Measurements from ENCODE around the gene HRAS.

GRCh38 chr11:536841-537621 lies 1.7 kb upstream of the HRAS start, which contains the start of gene LRRC56:
- TF ChIP-seq CTCF (IDR thresholded peaks at IDR 0.05; ENCODE audit: extremely low read depth in 1 of 2, insufficient read depth in 1 of 2, low read depth in 1 of 2, low read length in 2 of 2) (no peak), POLR2AphosphoS5 (IDR thresholded peaks at IDR 0.05; ENCODE audit: insufficient read depth, low read depth, low read length) (peak; percentile 15), MYC (IDR thresholded peaks at IDR 0.05; ENCODE audit: low read depth, low read length) (no peak), EZH2 (IDR thresholded peaks at IDR 0.05; ENCODE audit: borderline replicate concordance, low read depth, low read length, severe bottlenecking) (no peak), POLR2A (IDR thresholded peaks at IDR 0.05; ENCODE audit: low read depth, low read length) (no peak), MAX (IDR thresholded peaks at IDR 0.05; ENCODE audit: insufficient read depth, insufficient read length) (peak; percentile 90), JUN (IDR thresholded peaks at IDR 0.05; ENCODE audit: borderline replicate concordance, insufficient read depth, insufficient read length, low read depth) (no peak), GATA2 (IDR thresholded peaks at IDR 0.05; ENCODE audit: insufficient read depth, insufficient read length, low read depth, low read length) (no peak)

Measured in endothelial cell of umbilical vein (primary cell).